Measurements from ENCODE around the gene HMGXB3.
"Not testable (repeated sequence)": the region's sequence is repeated elsewhere in the genome, so short reads cannot be mapped to it uniquely, and the experiment has no call there.

The HMGXB3 gene

GRCh38 chr5:150068961-150069645 is 68.6 kb downstream of the HMGXB3 start:
- no peak for DNase-seq (ENCODE audit: low spot score)

DNA sequence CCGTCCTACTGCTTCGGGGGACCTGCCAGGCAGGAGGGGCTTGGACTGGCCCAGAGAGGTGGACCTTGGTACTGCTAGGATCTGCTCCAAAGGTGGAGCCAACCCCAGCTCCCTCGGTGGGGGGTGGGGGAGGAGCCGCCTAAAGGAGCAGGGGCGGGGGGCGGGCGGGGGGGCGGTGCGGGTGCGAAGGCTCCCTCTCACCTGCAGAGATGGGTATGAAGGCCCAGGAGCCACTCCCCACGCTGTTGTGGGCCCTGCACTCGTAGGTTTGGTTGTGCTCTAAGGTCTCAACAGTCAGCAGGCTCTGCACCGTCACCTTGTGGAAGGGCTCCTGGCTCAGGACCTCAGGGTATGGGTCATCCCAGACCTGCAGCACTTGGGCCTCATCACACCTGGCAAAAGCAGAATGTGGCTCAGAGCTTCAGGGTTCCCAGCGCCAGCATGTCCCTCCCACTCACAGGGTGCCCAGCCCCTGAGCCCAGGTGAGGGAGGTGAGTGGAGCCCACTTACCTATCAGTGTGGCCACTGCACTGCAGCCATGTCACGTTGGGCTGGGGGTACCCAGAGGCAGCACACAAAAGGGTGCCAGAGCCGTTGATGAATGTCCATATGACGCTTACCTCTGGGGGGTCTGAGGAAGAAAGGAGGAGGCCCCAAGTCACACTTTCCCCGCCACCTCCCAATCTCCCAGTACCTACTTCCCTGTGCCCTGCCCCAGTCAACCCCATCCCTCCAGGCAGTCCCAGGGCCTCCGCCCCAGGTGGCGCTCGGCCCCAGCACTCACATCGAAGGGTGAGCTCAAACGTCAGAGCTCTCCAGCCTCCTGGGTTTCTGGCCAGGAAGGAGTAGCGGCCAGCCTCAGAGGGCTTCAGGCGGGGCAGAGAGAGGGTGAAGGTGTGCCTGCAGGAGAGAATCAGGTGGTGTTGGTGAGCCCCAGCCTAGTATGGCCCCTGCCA is 69.4 kb downstream of the HMGXB3 start:
- no peak for DNase-seq (ENCODE audit: low spot score)

DNA sequence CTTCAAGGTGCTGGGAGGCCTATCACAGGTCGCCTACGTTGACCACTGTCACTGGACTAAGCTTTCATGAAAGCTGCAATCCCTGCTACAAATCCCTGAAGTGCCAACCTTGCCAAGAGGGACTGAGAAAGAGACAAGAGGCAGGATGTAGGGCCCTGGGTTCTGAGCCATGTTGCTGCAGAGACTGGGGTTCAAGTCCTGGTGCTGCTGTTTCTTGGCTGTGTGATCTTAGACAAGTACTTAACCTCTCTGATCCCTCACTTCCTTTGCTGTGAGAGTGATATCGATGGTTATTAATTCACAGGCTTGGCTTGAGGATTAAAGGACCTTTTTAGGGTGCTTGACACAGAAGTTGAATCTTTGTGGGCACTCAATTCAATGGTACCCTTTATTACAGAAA is 70.3 kb downstream of the HMGXB3 start:
- no peak for DNase-seq (ENCODE audit: low spot score)

DNA sequence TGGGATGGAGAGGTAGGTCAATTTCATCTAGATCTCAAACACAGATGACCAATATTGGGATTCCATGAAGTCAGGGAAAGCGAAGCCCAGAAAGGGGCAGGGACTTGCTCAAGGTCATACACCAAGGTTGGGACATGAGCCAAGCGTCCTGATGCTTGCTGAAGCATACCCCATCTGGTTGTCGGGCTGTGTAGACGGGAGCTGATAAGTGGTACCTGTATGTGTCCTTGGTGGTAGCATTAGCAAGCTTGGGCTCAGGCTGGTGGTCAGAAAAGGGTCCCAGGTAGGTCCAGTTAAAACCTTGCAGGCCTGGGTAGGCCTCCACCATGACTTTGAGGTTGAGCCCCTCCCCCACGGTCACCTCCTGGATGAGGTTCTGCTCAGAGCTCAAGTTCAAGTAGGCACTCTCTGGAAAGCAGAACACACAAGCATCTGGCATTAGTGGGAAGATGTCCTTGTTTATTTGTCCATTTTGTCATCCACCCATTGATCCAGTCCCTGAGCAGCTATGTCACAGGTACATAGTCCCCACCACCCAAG is 72.6 kb downstream of the HMGXB3 start:
- no peak for DNase-seq (ENCODE audit: low spot score)

DNA sequence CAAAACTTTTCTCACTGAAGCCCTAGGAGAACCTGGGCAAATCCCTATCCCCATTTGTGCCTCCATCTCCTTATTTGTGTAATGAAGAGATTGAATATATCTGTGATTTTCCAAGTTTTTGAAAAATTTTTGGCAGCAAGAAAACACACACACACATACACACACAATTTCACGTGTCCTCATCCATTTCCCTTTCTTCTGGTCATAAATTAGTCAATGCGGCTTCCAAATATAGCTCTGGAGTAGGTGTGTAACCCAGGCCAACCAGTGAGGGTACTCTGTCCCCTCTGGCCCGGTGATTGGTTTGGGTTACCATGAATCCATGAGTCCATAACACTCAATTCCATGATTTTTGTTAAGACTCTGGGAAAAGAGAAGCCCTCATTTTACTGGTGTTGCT is 73.1 kb downstream of the HMGXB3 start:
- DNase-seq (ENCODE audit: low spot score), result no peak

GRCh38 chr5:150075233-150075632 is 74.7 kb downstream of the HMGXB3 start:
- no peak for DNase-seq (ENCODE audit: low spot score)

GRCh38 chr5:150075806-150076205 is 75.3 kb downstream of the HMGXB3 start:
- DNase-seq (ENCODE audit: low spot score), result no peak

GRCh38 chr5:150077060-150077459 is 76.5 kb downstream of the HMGXB3 start:
- no peak for DNase-seq (ENCODE audit: low spot score)

- DNase-seq (ENCODE audit: low spot score), result no peak
Measured at GRCh38 chr5:150077996-150078801, 77.7 kb downstream of the HMGXB3 start.

DNA sequence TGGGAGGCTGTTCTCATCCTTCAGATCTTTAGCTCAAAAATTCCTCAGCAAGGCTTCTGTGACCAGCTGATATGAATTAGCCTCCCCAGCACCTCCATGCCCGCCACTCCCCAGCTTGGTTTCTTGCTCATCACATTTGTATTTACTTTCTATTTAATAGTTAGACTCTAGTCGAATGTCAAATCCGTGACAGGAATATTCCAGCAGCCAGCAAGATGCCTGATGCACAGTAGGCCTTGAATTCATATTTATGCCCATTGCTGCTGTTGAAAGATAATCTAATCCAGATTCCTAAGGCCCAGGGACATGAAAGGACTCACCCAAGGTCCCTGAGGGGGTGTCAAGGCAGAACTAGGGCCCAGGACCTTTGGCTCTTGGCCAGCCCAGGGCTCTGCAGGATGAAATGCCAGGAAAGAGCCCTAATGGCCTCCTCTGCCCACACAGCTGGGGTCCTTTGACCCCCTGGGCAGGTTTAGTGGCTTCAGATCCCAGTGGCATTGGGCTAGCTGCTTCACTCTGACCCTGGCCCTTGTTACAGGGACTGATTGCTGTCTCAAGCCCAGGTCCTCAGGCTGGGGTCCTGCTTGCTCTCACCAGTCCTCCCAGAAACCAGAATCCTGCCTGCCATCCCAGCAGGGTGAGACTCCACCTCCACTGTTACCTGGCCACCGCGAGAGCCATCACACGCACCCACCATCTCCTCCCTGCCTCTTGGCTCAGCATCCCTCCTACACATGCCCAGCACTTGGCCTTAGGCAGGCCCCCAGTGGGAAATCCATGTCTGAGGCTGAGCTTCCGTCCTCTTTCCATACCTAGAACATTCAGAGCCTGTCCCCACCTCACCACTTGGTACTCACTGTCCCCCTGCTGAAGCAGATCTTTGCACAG is 78.5 kb downstream of the HMGXB3 start:
- no peak for DNase-seq (ENCODE audit: low spot score)

DNA sequence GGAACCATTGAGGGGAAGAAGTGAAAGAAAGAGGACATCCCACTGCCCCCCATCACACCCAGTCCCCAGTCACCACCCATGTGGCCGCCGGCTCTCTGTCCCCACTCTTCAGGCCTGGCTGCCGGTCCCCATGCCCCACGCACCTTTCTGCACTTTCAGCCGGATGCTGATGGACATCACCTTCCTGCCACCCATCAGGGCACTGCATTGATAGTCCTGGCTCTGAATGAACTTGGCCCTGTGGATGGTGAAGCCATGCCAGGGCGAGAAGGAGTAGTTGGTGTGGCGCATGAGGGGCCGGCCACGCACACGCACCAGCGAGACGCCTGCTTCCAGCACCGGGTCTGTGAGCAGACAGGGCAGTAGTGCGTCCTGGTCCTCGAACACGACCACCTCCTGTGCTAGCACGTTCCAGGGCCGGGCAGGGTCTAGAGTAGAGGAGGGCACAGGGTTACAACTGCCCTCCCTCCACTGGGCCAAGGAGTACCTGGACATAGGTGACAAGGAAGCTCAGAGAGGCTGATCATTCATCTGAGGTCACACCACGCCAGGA is 79.4 kb downstream of the HMGXB3 start:
- no peak for DNase-seq (ENCODE audit: low spot score)

- DNase-seq (ENCODE audit: low spot score), result no peak
Measured at GRCh38 chr5:150080696-150081435, 80.3 kb downstream of the HMGXB3 start.

GRCh38 chr5:150081541-150082283 is 81.2 kb downstream of the HMGXB3 start:
- no peak for DNase-seq (ENCODE audit: low spot score)

DNA sequence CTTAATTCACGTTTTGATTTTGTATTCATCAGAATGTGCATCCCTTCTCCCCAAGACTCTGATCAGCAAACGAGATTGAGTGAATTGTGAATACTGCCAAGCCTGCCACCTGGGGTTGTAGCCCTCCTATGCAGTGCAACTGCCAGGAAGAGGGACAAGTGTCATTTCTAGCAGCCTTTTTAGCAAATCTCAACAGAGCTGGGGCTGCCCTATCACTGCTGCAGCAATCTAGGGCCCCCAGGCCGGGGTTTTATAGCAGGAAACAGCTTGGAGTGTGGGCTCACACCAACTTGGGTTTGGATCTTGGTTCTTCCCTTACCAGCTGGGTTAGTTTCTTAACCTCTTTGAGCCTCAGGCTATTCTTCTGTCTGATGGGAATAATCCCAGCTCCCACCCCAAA is 81.8 kb downstream of the HMGXB3 start:
- DNase-seq (ENCODE audit: low spot score), result no peak

GRCh38 chr5:150082889-150083288 is 82.3 kb downstream of the HMGXB3 start:
- DNase-seq (ENCODE audit: low spot score), result no peak

DNA sequence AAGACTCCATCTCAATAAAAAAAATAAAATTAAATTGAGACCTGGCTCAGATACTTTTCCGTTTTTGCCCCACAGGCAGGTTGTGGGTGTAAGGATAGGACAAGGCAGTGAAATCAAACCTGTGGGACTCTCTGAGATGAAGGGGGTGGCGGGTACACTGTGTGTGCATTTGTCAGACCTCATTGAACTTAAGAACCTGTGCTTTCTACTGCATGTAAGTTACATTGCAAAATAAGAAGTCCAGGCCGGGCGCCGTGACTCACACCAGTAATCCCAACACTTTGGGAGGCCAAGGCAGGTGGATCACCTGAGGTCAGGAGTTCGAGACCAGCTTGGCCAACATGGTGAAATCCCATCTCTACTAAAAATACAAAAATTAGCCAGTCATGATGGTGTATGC is 84.2 kb downstream of the HMGXB3 start:
- not testable (repeated sequence) for DNase-seq (ENCODE audit: low spot score)

- DNase-seq (ENCODE audit: low spot score), result no peak
Measured at GRCh38 chr5:150085191-150085912, 84.8 kb downstream of the HMGXB3 start.

GRCh38 chr5:150085950-150086715 is 85.6 kb downstream of the HMGXB3 start, which contains the start of gene CSF1R:
Gene CSF1R (minus strand): TSS chr5:150086554. CDS start chr5:150086427, 127 bp downstream.
- no peak for DNase-seq (ENCODE audit: low spot score)
